Suppressor macrophage treated with lipopolysaccharide for 1 hour (primary cell): ENCODE measurements around the gene OR52E6.

ENCODE experiments used
- DNase-seq, 3 donors: peaks; one replicate each; pipeline ENCODE4 v3.0.0-alpha.2; 2020 to 2022

The OR52E6 gene

GRCh38 chr11:5796541-5796940, 45.2 kb downstream of the OR52E6 start:
- no peak for DNase-seq

- no peak for DNase-seq
These were observed 50.5 kb downstream of the OR52E6 start, which contains the start of gene OR52N1 for GRCh38 chr11:5791165-5791564. Gene OR52N1, minus strand, starts transcription at chr11:5791265. Its CDS starts 2,449 bp downstream, at chr11:5788816.
